ENCODE results near the gene UAP1L1.
"Not testable (repeated sequence)": the region's sequence is repeated elsewhere in the genome, so short reads cannot be mapped to it uniquely, and the experiment has no call there.

Gene UAP1L1

GRCh38 chr9:137057545-137057944, 19.8 kb upstream of the UAP1L1 start:
- no peak for DNase-seq

- DNase-seq = no peak
Observed at GRCh38 chr9:137058521-137059234, 18.6 kb upstream of the UAP1L1 start.

GRCh38 chr9:137062384-137062783, 14.9 kb upstream of the UAP1L1 start:
- DNase-seq = no peak

DNA sequence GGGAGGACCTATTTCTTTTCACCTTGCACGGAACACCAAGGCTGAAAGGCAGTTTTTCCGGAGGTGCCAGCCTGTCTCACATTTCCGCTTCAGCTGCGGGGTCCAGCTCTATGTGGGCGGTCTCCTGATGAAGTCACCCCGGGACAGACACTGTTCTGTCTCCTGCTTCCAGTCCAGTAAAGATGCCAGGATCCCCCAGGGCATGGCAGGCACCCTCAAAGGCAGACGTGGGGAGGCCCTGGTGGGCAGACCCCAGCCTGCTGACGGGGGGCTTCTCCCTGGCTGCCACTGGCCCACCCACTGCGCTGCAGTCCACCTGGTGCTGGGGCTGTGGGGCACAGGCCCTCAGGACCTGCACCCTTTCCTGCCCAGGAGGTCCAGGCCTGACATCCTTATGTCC, 14.5 kb upstream of the UAP1L1 start:
- not testable (repeated sequence) for DNase-seq

DNA sequence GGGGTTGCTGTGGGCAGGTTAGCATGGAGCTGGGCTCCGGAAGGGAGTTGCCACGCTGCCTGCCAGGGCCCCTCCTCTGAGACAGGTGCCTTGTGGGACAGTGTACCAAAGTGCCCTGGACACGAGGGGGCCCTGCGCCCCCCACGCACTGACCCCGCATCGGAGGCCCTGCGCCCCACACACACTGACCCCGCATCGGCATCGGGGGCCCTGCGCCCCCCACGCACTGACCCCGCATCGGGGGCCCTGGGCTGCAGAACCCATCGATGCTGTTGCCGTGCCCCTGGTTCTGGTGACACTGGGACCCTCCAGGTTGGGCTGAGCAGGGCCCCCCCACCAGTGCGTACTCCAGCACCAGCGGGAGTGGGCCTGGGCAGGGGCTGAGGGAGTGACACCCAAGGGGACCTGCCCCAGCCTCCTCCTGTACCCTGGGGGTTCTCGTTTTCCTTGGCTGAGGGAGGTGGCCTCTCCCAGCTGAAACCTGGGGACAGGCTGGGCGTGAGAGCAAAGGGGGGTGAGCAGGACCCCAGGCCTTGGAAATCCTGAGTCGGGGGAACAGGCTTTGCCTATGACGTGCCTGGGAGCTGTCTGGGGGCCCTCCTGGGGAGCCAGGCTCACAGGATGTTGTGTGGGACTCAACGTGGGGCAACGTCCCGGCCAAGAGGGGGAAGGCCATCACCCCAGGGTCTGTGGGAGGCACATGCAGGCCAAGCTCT, 13.8 kb upstream of the UAP1L1 start:
- no peak for DNase-seq

DNA sequence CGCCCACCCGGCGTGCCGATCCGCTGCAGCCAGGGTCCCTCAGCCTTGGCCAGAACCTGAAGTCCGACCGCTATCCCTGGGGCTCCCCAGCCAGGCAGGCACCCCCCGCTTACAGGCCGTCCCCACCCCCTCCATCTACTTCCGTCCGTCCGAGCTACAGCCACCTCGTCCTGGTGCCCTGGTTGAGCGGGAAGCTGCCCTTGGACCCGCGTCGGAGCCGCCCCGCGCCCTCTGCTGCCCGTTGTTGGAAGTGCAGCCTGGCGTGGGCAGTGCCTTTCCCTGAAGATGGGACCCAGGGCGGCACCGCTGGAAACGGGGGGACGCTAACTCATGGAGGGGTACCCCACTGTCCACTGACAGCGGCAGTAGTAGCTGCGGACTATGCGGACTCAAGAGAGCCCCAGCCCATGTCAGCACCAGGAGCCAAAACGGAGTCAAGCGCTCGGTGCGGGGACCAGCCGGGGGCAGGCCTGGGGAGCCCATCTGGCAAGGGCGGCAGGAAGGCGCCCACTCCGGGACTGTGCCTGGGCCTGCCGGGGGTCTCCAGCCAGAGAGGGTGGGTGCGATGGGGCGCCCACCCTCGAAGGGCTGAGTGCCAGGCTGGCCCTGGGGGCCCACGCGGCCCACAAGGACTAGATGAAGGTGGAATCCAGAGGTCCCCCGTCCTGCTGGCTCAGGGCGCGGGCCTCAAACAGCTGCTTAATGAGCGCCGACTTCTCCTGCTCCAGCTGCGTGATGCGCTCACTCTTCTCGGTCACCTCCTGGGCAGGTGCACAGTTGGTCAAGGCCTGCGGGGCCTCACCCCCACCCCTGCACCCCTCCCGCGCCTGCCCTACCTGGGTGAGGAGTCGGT, 13.1 kb upstream of the UAP1L1 start:
- DNase-seq = peak; percentile 69

GRCh38 chr9:137064880-137065164, 12.5 kb upstream of the UAP1L1 start:
- no peak for DNase-seq

- DNase-seq = no peak
Observed at GRCh38 chr9:137065336-137065967, 11.9 kb upstream of the UAP1L1 start.

- no peak for DNase-seq
Observed at GRCh38 chr9:137066096-137066861, 11.0 kb upstream of the UAP1L1 start.

DNA sequence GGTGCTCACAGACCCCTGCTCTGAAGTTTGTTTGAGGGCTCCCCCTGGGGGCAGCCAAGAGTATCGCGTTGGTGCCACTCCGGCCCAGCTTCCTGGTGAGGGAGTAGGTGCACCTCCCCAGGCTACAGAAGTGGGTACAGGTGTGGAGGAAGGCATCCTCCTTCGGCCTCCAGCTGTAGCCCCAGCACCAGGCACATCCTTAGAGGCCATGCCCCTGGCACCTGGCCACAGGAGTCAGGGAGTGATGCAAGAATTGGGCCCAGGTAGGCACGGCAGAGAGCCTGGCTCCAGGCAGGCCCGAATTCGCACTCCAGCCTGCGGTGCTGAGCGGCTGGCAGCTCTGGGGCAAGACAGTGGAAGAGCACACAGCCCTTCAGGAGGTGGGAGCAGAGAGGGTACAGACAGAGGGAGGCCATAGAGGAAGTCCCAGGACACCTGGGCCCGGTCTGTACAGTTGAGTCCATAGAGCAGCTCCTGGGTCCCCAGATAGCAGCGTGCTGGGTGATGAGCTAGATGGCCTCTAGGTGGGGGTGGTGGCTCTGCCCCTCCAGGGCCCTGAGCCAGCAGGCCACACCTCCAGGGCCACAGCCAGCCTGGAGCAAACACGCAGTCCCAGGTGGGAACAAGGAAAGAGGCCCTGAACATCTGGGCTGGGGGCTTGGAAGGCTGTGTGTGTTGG, 9.3 kb upstream of the UAP1L1 start:
- peak; percentile 87 for DNase-seq

DNA sequence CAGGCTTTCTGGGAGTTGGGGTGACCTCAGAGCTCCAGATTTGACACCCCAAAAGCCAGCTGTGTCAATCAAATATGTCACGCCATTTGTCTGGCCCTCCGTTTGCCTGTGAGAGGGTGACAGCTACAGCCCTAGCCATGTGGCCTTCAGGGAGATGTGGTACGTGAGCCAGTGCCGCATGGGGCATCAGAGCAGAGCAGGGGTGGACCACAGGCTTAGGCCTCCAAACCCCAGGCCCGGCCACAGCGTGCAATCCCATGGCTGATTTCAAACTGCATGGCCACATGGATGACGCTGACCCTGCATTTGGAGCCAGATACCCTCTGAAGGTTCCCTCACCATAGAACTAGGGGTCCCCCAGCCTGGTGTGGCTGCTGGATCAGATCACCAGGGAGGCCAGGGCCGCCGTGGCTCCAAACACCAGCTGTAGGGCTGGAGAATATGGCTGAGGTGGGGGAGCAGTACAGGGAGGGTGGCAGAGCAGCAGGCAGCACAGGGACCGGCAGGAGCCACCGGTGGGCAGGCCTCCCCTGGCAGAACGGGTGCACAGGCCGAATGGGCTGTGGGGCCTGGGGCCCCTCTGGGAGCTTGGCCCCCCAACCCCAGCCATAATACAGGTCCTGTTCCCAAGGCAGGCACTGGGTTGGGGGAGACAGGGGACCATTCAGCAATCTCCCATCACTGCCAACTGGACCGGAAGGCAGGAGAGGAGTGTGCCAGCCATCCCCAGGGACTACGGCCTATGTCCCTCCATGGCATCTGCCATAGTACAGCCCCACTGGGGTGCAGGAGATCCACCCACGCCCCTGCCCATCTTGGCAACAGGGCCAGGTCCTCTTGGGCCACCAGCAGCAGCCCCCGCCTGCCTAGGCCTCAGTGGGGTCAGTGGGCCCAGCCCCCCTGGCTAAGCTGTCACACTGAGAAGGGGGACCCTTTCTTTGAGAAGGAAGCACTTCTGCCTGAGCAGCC, 8.5 kb upstream of the UAP1L1 start:
- DNase-seq = no peak

DNA sequence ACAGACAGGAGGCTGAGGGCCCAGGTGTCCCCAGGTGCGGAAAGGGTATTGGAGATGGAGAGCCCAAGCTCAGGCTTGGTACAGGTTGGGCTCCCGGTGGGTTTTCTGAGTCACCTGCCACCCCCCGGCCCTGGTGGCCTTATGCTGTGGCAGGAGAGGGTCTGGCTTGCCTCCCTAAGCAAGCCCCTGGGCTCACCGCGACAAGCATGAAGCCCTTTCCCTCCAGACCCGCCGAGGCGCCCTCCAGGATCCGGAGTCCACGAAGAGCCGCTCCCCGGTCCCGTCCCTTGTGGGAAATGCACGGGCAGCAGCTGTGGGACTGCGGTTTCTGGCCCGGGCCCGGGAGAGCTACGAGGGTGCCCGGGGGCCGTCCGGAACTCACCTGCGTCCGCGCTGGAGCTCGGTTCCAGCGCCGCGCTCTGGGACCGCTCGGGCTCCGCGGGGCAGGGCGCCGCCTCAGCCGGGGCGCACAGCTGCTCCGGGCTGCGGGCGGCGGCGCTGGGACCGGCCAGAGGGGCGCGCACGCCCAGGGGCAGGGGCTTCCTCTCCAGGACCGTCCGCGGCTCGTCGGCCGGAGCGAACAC, 7.7 kb upstream of the UAP1L1 start:
- no peak for DNase-seq

- peak; percentile 87 for DNase-seq
Observed at GRCh38 chr9:137070201-137070905, 7.0 kb upstream of the UAP1L1 start, which contains the start of gene SAPCD2. Gene SAPCD2 (minus strand): TSS chr9:137070557. CDS start chr9:137070460, 97 bp downstream.

DNA sequence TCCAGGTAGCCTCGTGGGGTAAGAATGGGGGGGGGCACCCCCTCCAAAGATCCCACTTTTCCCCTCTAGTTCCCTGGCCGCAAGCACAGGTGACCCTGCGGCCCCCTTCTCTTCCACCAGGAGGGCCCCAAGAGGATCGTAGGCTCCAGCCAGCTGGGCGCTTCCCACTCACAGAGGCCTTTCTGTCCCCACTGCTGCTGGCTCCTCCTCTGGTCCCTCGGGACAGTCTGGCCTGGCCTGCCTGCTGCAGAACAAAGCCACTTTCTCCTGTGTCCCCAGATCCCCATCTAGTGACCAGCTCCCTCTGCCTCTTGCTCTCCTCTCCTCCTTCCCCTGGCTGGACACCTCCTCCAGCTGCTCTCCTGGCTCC, 6.4 kb upstream of the UAP1L1 start:
- DNase-seq = no peak

DNA sequence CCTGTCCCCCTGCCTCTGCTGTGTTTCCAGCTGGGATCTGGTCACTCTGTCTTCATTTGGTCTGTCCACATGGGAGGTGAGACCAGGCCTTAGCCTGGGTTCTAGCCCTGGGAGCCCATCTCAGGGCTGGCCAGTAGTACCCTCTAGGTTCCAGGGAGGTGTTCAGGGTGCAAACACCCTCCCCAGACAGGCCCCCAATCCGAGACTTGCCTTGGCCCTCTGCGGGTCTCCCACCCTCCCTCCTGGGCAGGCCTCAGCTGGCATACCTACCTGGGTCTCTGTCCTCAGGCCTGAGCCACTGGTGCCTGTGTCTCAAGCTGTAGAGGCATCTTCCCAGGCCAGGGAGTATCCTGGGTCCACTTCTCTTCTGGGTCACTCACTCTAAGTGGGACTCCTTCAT, 6.0 kb upstream of the UAP1L1 start:
- DNase-seq = no peak

GRCh38 chr9:137073992-137074399, 3.3 kb upstream of the UAP1L1 start:
- DNase-seq = no peak

DNA sequence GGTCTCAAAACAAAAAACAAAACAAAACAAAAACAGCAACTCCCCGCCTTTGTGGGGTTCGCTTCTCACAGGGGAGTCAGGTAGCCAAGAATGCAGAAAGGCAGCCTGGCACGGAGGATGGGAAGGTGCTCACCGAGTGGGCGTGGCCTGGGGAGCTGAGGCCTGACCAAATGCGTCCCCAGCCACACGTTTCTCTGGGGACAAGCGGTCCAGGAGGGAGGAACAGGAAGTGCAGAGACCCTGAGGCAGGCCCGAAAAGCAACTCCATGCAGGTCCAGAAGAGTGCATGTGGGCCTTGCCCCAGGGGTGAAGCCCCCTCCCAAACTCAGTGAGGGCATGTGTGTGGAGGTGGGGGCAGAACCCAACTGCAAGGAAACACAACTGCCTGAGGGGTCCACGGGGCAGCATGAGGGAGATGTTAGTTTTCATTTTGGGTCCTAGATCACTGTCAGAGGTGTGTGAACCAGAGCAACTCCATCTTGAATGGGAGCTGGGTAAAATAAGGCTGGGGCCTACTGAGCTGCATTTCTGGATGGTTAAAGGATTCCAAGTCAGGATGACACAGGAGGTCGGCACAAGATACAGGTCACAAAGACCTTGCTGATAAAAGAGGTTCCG, 2.6 kb upstream of the UAP1L1 start:
- DNase-seq = no peak

- no peak for DNase-seq
Observed at GRCh38 chr9:137075275-137075775, 2.0 kb upstream of the UAP1L1 start.

DNA sequence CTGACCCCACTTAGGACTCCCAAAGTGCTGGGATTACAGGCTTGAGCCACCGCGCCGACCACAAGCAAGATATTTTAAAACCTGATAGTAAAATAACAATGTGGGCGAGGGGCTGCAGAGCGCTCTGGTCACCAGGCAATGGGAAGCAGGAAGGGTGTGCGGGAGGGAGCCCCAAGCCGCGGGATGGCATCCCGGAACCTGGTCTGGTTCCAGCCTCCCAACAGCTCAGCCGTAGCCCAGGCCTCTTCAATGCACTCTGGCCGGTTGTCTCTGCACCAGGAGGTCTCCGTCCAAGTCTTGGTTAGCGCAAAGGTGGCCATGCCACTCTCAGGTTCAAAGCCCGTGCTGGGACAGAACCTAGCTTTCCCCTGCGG, 694 bp upstream of the UAP1L1 start:
- DNase-seq = no peak
